OCI-LY3 (cell line): ENCODE measurements around the gene STAU1.

ENCODE experiments used
- EZH2phosphoT487 ChIP-seq: fragments of 200-600 bp; shearing (Covaris generic); IDR thresholded peaks from 2 replicates; pipeline ENCODE4 v1.6.1; 2018; ENCODE audit warnings: antibody characterized with exemption, mixed run types, low read depth
- TF ChIP-seq, protein P1 (sequence below): fragments of 200-600, 300-600 bp; sonication (generic); IDR thresholded peaks from 2 replicates; pipeline ENCODE4 v1.5.1; 2014; ENCODE audit warnings: antibody characterized with exemption, low read length, low read depth

DNA sequence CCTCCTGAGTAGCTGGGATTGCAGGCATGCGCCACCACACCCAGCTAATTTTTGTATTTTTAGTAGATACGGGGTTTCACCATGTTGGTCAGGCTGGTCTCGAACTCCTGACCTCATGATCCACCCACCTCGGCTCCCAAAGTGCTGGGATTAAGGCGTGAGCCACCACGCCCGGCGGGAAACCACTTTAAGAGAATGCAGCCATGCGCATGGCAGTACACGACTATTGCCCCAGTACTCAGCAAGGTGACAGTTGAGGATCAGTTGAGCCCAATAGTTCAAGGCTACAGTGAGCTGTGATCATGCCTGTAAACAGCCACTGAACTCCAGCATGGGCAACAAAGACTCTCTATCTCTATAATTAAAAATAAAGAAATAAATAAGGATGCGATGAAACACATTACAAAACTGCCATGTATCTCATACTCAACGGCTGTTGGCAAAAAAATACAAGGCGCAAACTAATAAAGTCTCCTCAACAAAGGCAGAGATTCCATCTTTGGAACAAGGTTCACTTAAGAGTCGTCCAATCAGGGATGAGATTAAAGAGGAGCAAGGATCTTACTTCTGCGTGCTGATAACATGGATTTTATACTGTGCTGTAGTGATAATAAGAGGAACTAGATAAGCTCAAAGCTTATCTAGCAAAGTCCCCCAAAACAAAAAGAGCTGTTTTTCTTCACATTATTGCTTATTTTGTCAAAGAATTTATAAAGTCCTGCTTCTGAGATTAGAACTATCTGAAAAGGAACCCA lies 51.1 kb downstream of the STAU1 start:
- TF ChIP-seq, protein P1, sequence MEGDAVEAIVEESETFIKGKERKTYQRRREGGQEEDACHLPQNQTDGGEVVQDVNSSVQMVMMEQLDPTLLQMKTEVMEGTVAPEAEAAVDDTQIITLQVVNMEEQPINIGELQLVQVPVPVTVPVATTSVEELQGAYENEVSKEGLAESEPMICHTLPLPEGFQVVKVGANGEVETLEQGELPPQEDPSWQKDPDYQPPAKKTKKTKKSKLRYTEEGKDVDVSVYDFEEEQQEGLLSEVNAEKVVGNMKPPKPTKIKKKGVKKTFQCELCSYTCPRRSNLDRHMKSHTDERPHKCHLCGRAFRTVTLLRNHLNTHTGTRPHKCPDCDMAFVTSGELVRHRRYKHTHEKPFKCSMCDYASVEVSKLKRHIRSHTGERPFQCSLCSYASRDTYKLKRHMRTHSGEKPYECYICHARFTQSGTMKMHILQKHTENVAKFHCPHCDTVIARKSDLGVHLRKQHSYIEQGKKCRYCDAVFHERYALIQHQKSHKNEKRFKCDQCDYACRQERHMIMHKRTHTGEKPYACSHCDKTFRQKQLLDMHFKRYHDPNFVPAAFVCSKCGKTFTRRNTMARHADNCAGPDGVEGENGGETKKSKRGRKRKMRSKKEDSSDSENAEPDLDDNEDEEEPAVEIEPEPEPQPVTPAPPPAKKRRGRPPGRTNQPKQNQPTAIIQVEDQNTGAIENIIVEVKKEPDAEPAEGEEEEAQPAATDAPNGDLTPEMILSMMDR, result no peak
- TF ChIP-seq EZH2phosphoT487, result no peak
